Fibroblast of skin of right biceps (primary cell): Measurements from ENCODE around the gene IFNL2.
A peak's percentile ranks its signal among the peaks of the same experiment; 100 is the strongest.
"Not testable (repeated sequence)": the region's sequence is repeated elsewhere in the genome, so short reads cannot be mapped to it uniquely, and the experiment has no call there.

Experiments used
- DNase-seq: peaks from one replicate; pipeline ENCODE4 v3.0.0-alpha.2; 2013

Gene IFNL2

GRCh38 chr19:39268085-39268484 lies at the start of gene IFNL2:
TSS of gene IFNL2 (plus strand) at chr19:39268396. CDS start at chr19:39268569, 173 bp downstream.
- not testable (repeated sequence) for DNase-seq

GRCh38 chr19:39219108-39219507 lies 49.1 kb upstream of the IFNL2 start:
- DNase-seq = not testable (repeated sequence)

GRCh38 chr19:39223703-39224279 lies 44.4 kb upstream of the IFNL2 start:
- no peak for DNase-seq

- DNase-seq = no peak
Observed at GRCh38 chr19:39224910-39225309, 43.3 kb upstream of the IFNL2 start.

GRCh38 chr19:39230096-39230764 lies 38.0 kb upstream of the IFNL2 start:
- no peak for DNase-seq

GRCh38 chr19:39232708-39233107 lies 35.5 kb upstream of the IFNL2 start:
- DNase-seq = no peak

- no peak for DNase-seq
Observed at GRCh38 chr19:39236527-39236926, 31.7 kb upstream of the IFNL2 start.

- DNase-seq = no peak
Observed at GRCh38 chr19:39237200-39238184, 30.7 kb upstream of the IFNL2 start.

- DNase-seq = no peak
Observed at GRCh38 chr19:39238209-39238608, 30.0 kb upstream of the IFNL2 start.

- no peak for DNase-seq
Observed at GRCh38 chr19:39238944-39239343, 29.3 kb upstream of the IFNL2 start.

- no peak for DNase-seq
Observed at GRCh38 chr19:39240421-39240820, 27.8 kb upstream of the IFNL2 start.

GRCh38 chr19:39243741-39244140 lies 24.5 kb upstream of the IFNL2 start:
- not testable (repeated sequence) for DNase-seq

GRCh38 chr19:39244410-39245100 lies 23.6 kb upstream of the IFNL2 start, which contains the start of gene IFNL3:
TSS of gene IFNL3 (minus strand) at chr19:39245006. CDS start at chr19:39244967, 39 bp downstream.
- not testable (repeated sequence) for DNase-seq

GRCh38 chr19:39245166-39245565 lies 23.0 kb upstream of the IFNL2 start:
- not testable (repeated sequence) for DNase-seq

- DNase-seq = peak; percentile 23
Observed at GRCh38 chr19:39246951-39247669, 21.1 kb upstream of the IFNL2 start.

GRCh38 chr19:39247701-39248664 lies 20.2 kb upstream of the IFNL2 start:
- DNase-seq = peak; percentile 5

- DNase-seq = no peak
Observed at GRCh38 chr19:39248806-39249205, 19.4 kb upstream of the IFNL2 start, which contains the start of gene IFNL4. TSS of gene IFNL4 (minus strand) at chr19:39248856.

GRCh38 chr19:39251081-39251480 lies 17.1 kb upstream of the IFNL2 start:
- DNase-seq = no peak

- DNase-seq = no peak
Observed at GRCh38 chr19:39251846-39252245, 16.4 kb upstream of the IFNL2 start.

GRCh38 chr19:39252458-39252857 lies 15.7 kb upstream of the IFNL2 start:
- DNase-seq = no peak
